Cardiac fibroblast (primary cell): Measurements from ENCODE around the gene ACTRT2.
A peak's percentile ranks its signal among the peaks of the same experiment; 100 is the strongest.

ENCODE experiments used
- DNase-seq, 2 donors: peaks; one replicate each; pipeline versions ENCODE4 v3.0.0 to v3.0.0-alpha.2; 2010; ENCODE audit warnings: low read depth in 2 of 2
- H3K4me3 ChIP-seq, 2 donors: replicated peaks in 1 of 2; 1 replicate in 1 of 2; 2 replicates in 1 of 2; pipeline ENCODE4 v1.5.1; 2011; ENCODE audit warnings: low read depth in 2 of 2, low read length in 2 of 2, mild to moderate bottlenecking in 2 of 2, moderate library complexity in 1 of 2
- CTCF ChIP-seq: IDR thresholded peaks from one replicate; pipeline ENCODE4 v1.5.1; 2011; ENCODE audit warnings: low read depth, mild to moderate bottlenecking, low read length, inconsistent platforms

Gene ACTRT2

GRCh38 chr1:3019516-3020051 is 1.7 kb upstream of the ACTRT2 start:
- no peak overlapping the region for H3K4me3 ChIP-seq
- DNase-seq: no peak
- TF ChIP-seq CTCF: no peak

- H3K4me3 ChIP-seq: no peak overlapping the region
- no peak for DNase-seq
- TF ChIP-seq CTCF: no peak
Observed at GRCh38 chr1:3020263-3020909, 881 bp upstream of the ACTRT2 start.

- no peak overlapping the region for H3K4me3 ChIP-seq
- no peak for TF ChIP-seq CTCF
- DNase-seq: no peak
Observed at GRCh38 chr1:3021801-3022401, 634 bp downstream of the ACTRT2 start.

GRCh38 chr1:3022511-3022973 is 1.3 kb downstream of the ACTRT2 start:
- DNase-seq: no peak
- TF ChIP-seq CTCF: no peak
- H3K4me3 ChIP-seq: no peak overlapping the region

- DNase-seq: no peak
- TF ChIP-seq CTCF: no peak
- no peak overlapping the region for H3K4me3 ChIP-seq
Observed at GRCh38 chr1:3022976-3023375, 1.7 kb downstream of the ACTRT2 start.

GRCh38 chr1:3024019-3024418 is 2.8 kb downstream of the ACTRT2 start:
- no peak overlapping the region for H3K4me3 ChIP-seq
- TF ChIP-seq CTCF: peak; percentile 3
- DNase-seq: no peak
